Osteoblast (primary cell): Measurements from ENCODE around the gene A3GALT2. TPM values are rescaled to one million over a fixed set of nuclear protein-coding genes. Genes with fewer than 3 reads are reported as not detected.

Experiments
- DNase-seq: peaks from one replicate; pipeline ENCODE4 v3.0.0; 2011; ENCODE audit warnings: low spot score, mixed read lengths; ENCODE audit not compliant: insufficient read length; ENCODE audit errors: missing footprints
- H2AFZ ChIP-seq: 2 replicates; pipeline ENCODE4 v1.6.0; 2011; ENCODE audit warnings: mild to moderate bottlenecking, low read length
- H3K27ac ChIP-seq: 2 replicates; pipeline ENCODE4 v1.5.1; 2011; ENCODE audit warnings: mild to moderate bottlenecking, low read depth, low read length, moderate library complexity
- H3K27me3 ChIP-seq: 2 replicates; pipeline ENCODE4 v1.6.0; 2012; ENCODE audit warnings: mild to moderate bottlenecking, control low read depth, inconsistent platforms, low read length, moderate library complexity; ENCODE audit not compliant: insufficient read depth
- H3K36me3 ChIP-seq: 2 replicates; pipeline ENCODE4 v1.5.1; 2011; ENCODE audit warnings: mild to moderate bottlenecking, low read length, control low read depth, moderate library complexity; ENCODE audit not compliant: insufficient read depth
- H3K4me1 ChIP-seq: 2 replicates; pipeline ENCODE4 v1.5.1; 2011; ENCODE audit warnings: mild to moderate bottlenecking, low read length, control low read depth, moderate library complexity; ENCODE audit not compliant: insufficient read depth
- H3K4me2 ChIP-seq: 2 replicates; pipeline ENCODE4 v1.6.0; 2011; ENCODE audit warnings: mild to moderate bottlenecking, low read length; ENCODE audit not compliant: insufficient read depth
- H3K4me3 ChIP-seq: fragments of 200-600 bp; sonication (generic); 3 replicates; pipeline ENCODE4 v1.5.1; 2012; ENCODE audit warnings: mild to moderate bottlenecking, low read length, inconsistent platforms; ENCODE audit not compliant: insufficient read depth
- H3K79me2 ChIP-seq: 2 replicates; pipeline ENCODE4 v1.6.0; 2012; ENCODE audit warnings: mild to moderate bottlenecking, low read length, control low read depth, inconsistent platforms; ENCODE audit not compliant: insufficient read depth
- H3K9me3 ChIP-seq: 2 replicates; pipeline ENCODE4 v1.5.1; 2011; ENCODE audit warnings: low read depth, low read length, control low read depth
- H4K20me1 ChIP-seq: 2 replicates; pipeline ENCODE4 v1.6.0; 2012; ENCODE audit warnings: mild to moderate bottlenecking, low read length, control low read depth; ENCODE audit not compliant: insufficient read depth
- CTCF ChIP-seq: IDR thresholded peaks from 2 replicates; pipeline ENCODE4 v1.5.1; 2011; ENCODE audit warnings: mild to moderate bottlenecking, low read depth, low read length, moderate library complexity; ENCODE audit errors: extremely low read depth
- total RNA-seq: library from RNA; depleted of rRNA; stranded (reverse); fragments of >200 nt; gene quantifications from 2 replicates; pipeline ENCODE4 v1.2.3, GENCODE V29; 2012

Gene A3GALT2
- total RNA-seq, 1 donor: not detected

- H3K9me3 ChIP-seq: no peaks in the 10 kb centered on the region
- no peaks in the 10 kb centered on the region for H3K27me3 ChIP-seq
- H3K36me3 ChIP-seq: peaks cover 24% of the 10 kb centered on the region
- H4K20me1 ChIP-seq: no peaks in the 10 kb centered on the region
- DNase-seq: peak; percentile 71
- no peak for TF ChIP-seq CTCF
- no peak overlapping the region for H3K4me3 ChIP-seq
- no peak overlapping the region for H2AFZ ChIP-seq
- H3K4me2 ChIP-seq: no peak overlapping the region
- no peaks in the 10 kb centered on the region for H3K79me2 ChIP-seq
- no peak overlapping the region for H3K27ac ChIP-seq
- peaks cover 12% of the 10 kb centered on the region for H3K4me1 ChIP-seq
These were observed 21.3 kb downstream of the A3GALT2 start for GRCh38 chr1:33299461-33300155.

DNA sequence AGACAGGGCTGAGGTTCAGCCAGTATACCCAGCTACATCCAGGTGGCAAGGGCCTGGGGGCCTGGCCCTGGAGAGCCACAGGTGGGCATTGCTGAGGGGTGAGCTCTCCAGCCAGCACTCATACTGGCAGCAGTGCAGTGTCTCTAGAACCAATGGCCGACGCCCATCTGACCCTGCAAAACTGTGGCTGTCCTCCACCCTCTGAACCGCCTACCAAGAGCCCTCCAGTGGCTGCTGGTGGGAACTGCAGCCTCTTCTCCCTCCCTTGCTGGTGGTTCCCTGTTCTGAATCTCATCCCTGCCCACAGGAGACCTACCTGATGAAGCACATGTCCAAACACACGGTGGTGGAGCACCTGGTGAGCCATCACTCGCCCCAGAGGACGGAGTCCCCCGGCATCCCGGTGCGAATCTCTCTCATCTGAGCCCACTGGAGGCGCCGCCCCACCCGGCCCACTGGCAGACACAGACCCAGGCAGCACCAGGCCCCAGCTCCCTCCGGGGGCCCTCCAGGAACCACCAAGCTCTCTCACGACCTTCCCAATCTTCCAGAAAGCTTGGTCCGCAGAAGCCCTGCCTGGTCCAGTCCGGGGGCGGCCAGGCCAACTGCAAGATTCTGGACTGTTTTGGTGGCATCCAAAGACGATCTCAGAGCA lies 22.1 kb downstream of the A3GALT2 start:
- Histone ChIP-seq H3K9me3 (no peaks in the 10 kb centered on the region), H3K36me3 (peaks cover 30% of the 10 kb centered on the region), H3K27ac (no peak overlapping the region), H3K79me2 (no peaks in the 10 kb centered on the region), H3K4me1 (peaks cover 12% of the 10 kb centered on the region), H3K4me3 (no peak overlapping the region), H4K20me1 (peaks cover 2% of the 10 kb centered on the region), H2AFZ (no peak overlapping the region), H3K27me3 (no peaks in the 10 kb centered on the region), H3K4me2 (no peak overlapping the region)
- DNase-seq: peak; percentile 97
- peak; percentile 86 for TF ChIP-seq CTCF

GRCh38 chr1:33297911-33298622 lies 22.8 kb downstream of the A3GALT2 start:
- Histone ChIP-seq H2AFZ (no peak overlapping the region), H3K27ac (no peak overlapping the region), H3K9me3 (no peaks in the 10 kb centered on the region), H4K20me1 (peaks cover 9% of the 10 kb centered on the region), H3K79me2 (peaks cover 2% of the 10 kb centered on the region), H3K36me3 (peaks cover 32% of the 10 kb centered on the region), H3K4me2 (no peak overlapping the region), H3K27me3 (no peaks in the 10 kb centered on the region), H3K4me3 (no peak overlapping the region), H3K4me1 (peaks cover 12% of the 10 kb centered on the region)
- no peak for TF ChIP-seq CTCF
- no peak for DNase-seq

DNA sequence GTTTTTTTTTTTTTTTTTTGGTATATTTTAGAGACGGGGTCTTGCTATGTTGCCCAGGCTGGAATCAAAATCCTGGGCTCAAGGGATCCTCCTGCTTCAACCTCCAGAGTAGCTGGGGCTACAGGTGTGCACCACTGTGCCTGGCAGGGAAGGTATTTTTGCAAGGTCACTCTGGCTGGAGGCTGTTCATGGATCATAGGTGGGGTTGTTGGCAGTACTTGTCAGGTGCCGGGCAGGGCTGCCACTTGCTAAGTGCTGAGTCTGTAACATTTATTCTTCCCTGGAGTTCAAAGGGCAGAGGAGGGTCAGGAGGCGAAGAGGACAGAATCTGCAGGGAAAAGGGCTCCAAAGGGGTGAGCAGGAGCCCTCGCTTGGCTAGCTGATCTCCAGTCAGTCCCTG lies 24.1 kb downstream of the A3GALT2 start:
- Histone ChIP-seq H3K4me2 (no peak overlapping the region), H3K36me3 (peaks cover 32% of the 10 kb centered on the region), H3K4me1 (peaks cover 12% of the 10 kb centered on the region), H3K4me3 (no peak overlapping the region), H3K27ac (no peak overlapping the region), H3K27me3 (no peaks in the 10 kb centered on the region), H4K20me1 (peaks cover 15% of the 10 kb centered on the region), H2AFZ (no peak overlapping the region), H3K79me2 (peaks cover 2% of the 10 kb centered on the region), H3K9me3 (no peaks in the 10 kb centered on the region)
- no peak for DNase-seq
- no peak for TF ChIP-seq CTCF
